BJ (cell line): Measurements from ENCODE around the gene CHD1L. TPM values are rescaled to one million over a fixed set of nuclear protein-coding genes. Genes with fewer than 3 reads are reported as not detected.

Experiments
- CTCF ChIA-PET: fragments of 350-600 bp; formaldehyde crosslinking; extraction: SDS; loops from one replicate; lab custom pipeline; 2021; ENCODE audit warnings: antibody characterized with exemption, inconsistent platforms; lab: Yijun Ruan, JAX
- POLR2A ChIA-PET: fragments of 300-600 bp; sonication (Branson Sonifier 250); formaldehyde crosslinking; extraction: SDS; loops from one replicate; lab custom pipeline; 2021; ENCODE audit warnings: antibody characterized with exemption; lab: Charles Lee
- DNase-seq: peaks from one replicate; pipeline ENCODE4 v3.0.0-alpha.2; 2011; ENCODE audit warnings: low read depth
- H3K27me3 ChIP-seq: 2 replicates; pipeline ENCODE4 v1.6.0; 2011; ENCODE audit warnings: low read length; ENCODE audit not compliant: control insufficient read depth, insufficient read depth
- H3K36me3 ChIP-seq: 2 replicates; pipeline ENCODE4 v1.5.1; 2011; ENCODE audit warnings: low read length; ENCODE audit not compliant: control insufficient read depth, insufficient read depth
- H3K4me3 ChIP-seq: 2 replicates; pipeline ENCODE4 v1.5.1; 2011; ENCODE audit warnings: low read depth, mild to moderate bottlenecking, control low read depth, low read length
- CTCF ChIP-seq: IDR thresholded peaks from 2 replicates; pipeline ENCODE4 v1.5.1; 2011; ENCODE audit warnings: low read depth, mild to moderate bottlenecking, control low read depth, inconsistent platforms, low read length, moderate library complexity; ENCODE audit not compliant: insufficient read depth
- polyA plus RNA-seq: library from polyadenylated mRNA; depleted of rRNA; stranded (reverse); fragments of >200 nt; gene quantifications from 2 replicates; pipeline ENCODE4 v1.2.3, GENCODE V29; 2011

Gene CHD1L
- polyA plus RNA-seq, 1 experiment: 20.2 TPM

- Histone ChIP-seq H3K36me3 (no peaks in the 10 kb centered on the region; the same call in 1 of the 2 replicates), H3K27me3 (no peaks in the 10 kb centered on the region), H3K4me3 (no peak overlapping the region)
- no peak for DNase-seq
- ChIA-PET POLR2A (no interaction called here), CTCF (interaction anchor here (1.0 to 2.1 kb wide), 2 partner anchors 14 to 118 kb away, joined by 3 to 11 read pairs; no protein-coding TSS in a partner anchor)
- TF ChIP-seq CTCF: no peak
These were observed 28.2 kb downstream of the CHD1L start for GRCh38 chr1:147270721-147271120.

GRCh38 chr1:147272042-147272441 is 29.6 kb downstream of the CHD1L start:
- H3K4me3 ChIP-seq: no peak overlapping the region
- no peak for TF ChIP-seq CTCF
- ChIA-PET POLR2A (no interaction called here), CTCF (interaction anchor here (4.9 kb wide), 1 partner anchor 117 kb away, joined by 68 read pairs; no protein-coding TSS in a partner anchor)
- no peaks in the 10 kb centered on the region; the same call in 1 of the 2 replicates for H3K36me3 ChIP-seq
- DNase-seq: no peak
- no peaks in the 10 kb centered on the region for H3K27me3 ChIP-seq

GRCh38 chr1:147273409-147274336 is 31.2 kb downstream of the CHD1L start:
- Histone ChIP-seq H3K27me3 (no peaks in the 10 kb centered on the region), H3K36me3 (no peaks in the 10 kb centered on the region; the same call in 1 of the 2 replicates), H3K4me3 (peak overlapping the region; percentile 22)
- ChIA-PET POLR2A (no interaction called here), CTCF (interaction anchor here (0.6 to 4.9 kb wide), 17 partner anchors 12 to 368 kb away, joined by 3 to 68 read pairs (median 4); no protein-coding TSS in a partner anchor)
- peak; percentile 22; the same call in 1 of the 2 replicates for TF ChIP-seq CTCF
- peak; percentile 66 for DNase-seq

- DNase-seq: no peak
- Histone ChIP-seq H3K36me3 (peaks cover 6% of the 10 kb centered on the region), H3K27me3 (no peaks in the 10 kb centered on the region), H3K4me3 (no peak overlapping the region)
- no peak for TF ChIP-seq CTCF
- ChIA-PET POLR2A (no interaction called here), CTCF (interaction anchor here (1.2 to 1.9 kb wide), 3 partner anchors 107 to 418 kb away, joined by 3 to 6 read pairs (median 4); no protein-coding TSS in a partner anchor)
These were observed 39.5 kb downstream of the CHD1L start for GRCh38 chr1:147281950-147282349.

- Histone ChIP-seq H3K4me3 (no peak overlapping the region), H3K36me3 (peaks cover 6% of the 10 kb centered on the region), H3K27me3 (no peaks in the 10 kb centered on the region)
- DNase-seq: no peak
- TF ChIP-seq CTCF: no peak
- POLR2A ChIA-PET: no interaction called here
- CTCF ChIA-PET: no interaction called here
These were observed 40.5 kb downstream of the CHD1L start for GRCh38 chr1:147283011-147283410.
